Nephron progenitor cell (in vitro differentiated cells): Measurements from ENCODE around the gene AMPH.

Experiments
- DNase-seq: peaks from one replicate; pipeline ENCODE4 v3.0.0; 2021
- H3K27ac Mint-ChIP-seq: 2 replicates; pipeline ENCODE4 v1.8.0; 2021; ENCODE audit warnings: mild to moderate bottlenecking, moderate library complexity, mixed read lengths
- H3K27me3 Mint-ChIP-seq: 2 replicates; pipeline ENCODE4 v1.8.0; 2021; ENCODE audit warnings: mild to moderate bottlenecking, low read depth, mixed read lengths; ENCODE audit not compliant: poor library complexity
- H3K36me3 Mint-ChIP-seq: 2 replicates; pipeline ENCODE4 v1.8.0; 2021; ENCODE audit warnings: low read depth, mixed read lengths
- H3K4me1 Mint-ChIP-seq: 2 replicates; pipeline ENCODE4 v1.8.0; 2021; ENCODE audit warnings: mixed read lengths
- H3K4me3 Mint-ChIP-seq: 2 replicates; pipeline ENCODE4 v1.8.0; 2021; ENCODE audit warnings: mild to moderate bottlenecking, moderate library complexity, mixed read lengths
- H3K9me3 Mint-ChIP-seq: 2 replicates; pipeline ENCODE4 v1.8.0; 2021; ENCODE audit warnings: mild to moderate bottlenecking, moderate library complexity, mixed read lengths
- CTCF ChIP-seq: fragments of 200-600 bp; sonication (generic); IDR thresholded peaks from 2 replicates; pipeline ENCODE4 v1.5.0; 2021; ENCODE audit warnings: antibody characterized with exemption

Gene AMPH

DNA sequence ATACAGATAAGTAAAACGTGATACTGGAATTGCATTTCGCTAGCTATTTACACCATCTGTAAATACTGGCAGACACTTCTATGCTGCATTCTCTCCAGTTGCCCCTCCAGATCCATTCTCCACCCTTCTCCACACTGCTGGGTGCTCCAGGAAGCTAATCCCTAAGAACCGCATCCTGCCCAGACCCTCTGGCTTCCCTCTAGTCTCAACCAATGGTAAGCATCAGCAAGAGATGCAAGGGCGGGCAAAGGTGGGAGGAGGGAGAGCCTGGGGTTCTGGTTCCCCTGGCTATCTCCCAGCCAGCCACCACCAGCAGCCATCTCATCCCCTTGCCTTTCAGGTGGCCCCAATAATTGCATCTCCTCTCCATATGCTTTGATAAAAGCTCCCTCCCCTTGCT is 84.4 kb downstream of the AMPH start:
- no peak for DNase-seq
- no peak overlapping the region for H3K4me3 Mint-ChIP-seq
- H3K27ac Mint-ChIP-seq, result no peak overlapping the region
- H3K27me3 Mint-ChIP-seq, result peaks cover 2% of the 10 kb centered on the region
- no peaks in the 10 kb centered on the region for H3K9me3 Mint-ChIP-seq
- no peaks in the 10 kb centered on the region for H3K36me3 Mint-ChIP-seq
- peaks cover 11% of the 10 kb centered on the region for H3K4me1 Mint-ChIP-seq
- no peak for TF ChIP-seq CTCF

GRCh38 chr7:38545977-38546376 is 85.2 kb downstream of the AMPH start:
- peaks cover 5% of the 10 kb centered on the region for H3K4me1 Mint-ChIP-seq
- no peak overlapping the region for H3K4me3 Mint-ChIP-seq
- H3K9me3 Mint-ChIP-seq, result no peaks in the 10 kb centered on the region
- TF ChIP-seq CTCF, result no peak
- no peak overlapping the region for H3K27ac Mint-ChIP-seq
- no peak for DNase-seq
- peaks cover 2% of the 10 kb centered on the region for H3K27me3 Mint-ChIP-seq
- H3K36me3 Mint-ChIP-seq, result no peaks in the 10 kb centered on the region

GRCh38 chr7:38542156-38542555 is 89.0 kb downstream of the AMPH start:
- no peaks in the 10 kb centered on the region for H3K4me1 Mint-ChIP-seq
- no peak for TF ChIP-seq CTCF
- no peak overlapping the region for H3K4me3 Mint-ChIP-seq
- H3K9me3 Mint-ChIP-seq, result no peaks in the 10 kb centered on the region
- peaks cover 6% of the 10 kb centered on the region for H3K27me3 Mint-ChIP-seq
- no peak overlapping the region for H3K27ac Mint-ChIP-seq
- H3K36me3 Mint-ChIP-seq, result no peaks in the 10 kb centered on the region
- no peak for DNase-seq

DNA sequence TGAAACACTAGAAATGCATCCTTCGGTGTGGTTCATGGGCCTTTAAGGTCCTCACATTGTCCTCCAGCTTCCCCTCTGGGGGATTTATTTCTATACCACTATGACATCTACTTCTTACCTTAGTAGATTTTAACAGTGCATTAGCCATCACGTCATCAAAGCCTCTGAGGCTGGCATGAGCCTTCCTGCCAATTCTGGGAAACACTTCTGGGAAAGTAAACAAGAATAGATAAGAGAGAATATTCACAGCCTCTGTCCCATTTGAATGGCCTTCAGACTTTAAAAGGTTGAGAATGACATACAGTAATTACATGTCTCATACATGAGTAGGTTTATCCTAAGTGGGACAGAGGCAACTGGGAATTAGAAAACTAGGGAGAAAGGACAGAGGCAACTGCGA is 89.7 kb downstream of the AMPH start:
- no peak overlapping the region for H3K27ac Mint-ChIP-seq
- H3K36me3 Mint-ChIP-seq, result no peaks in the 10 kb centered on the region
- H3K9me3 Mint-ChIP-seq, result no peaks in the 10 kb centered on the region
- no peak for TF ChIP-seq CTCF
- no peaks in the 10 kb centered on the region for H3K4me1 Mint-ChIP-seq
- DNase-seq, result no peak
- peaks cover 6% of the 10 kb centered on the region for H3K27me3 Mint-ChIP-seq
- no peak overlapping the region for H3K4me3 Mint-ChIP-seq

DNA sequence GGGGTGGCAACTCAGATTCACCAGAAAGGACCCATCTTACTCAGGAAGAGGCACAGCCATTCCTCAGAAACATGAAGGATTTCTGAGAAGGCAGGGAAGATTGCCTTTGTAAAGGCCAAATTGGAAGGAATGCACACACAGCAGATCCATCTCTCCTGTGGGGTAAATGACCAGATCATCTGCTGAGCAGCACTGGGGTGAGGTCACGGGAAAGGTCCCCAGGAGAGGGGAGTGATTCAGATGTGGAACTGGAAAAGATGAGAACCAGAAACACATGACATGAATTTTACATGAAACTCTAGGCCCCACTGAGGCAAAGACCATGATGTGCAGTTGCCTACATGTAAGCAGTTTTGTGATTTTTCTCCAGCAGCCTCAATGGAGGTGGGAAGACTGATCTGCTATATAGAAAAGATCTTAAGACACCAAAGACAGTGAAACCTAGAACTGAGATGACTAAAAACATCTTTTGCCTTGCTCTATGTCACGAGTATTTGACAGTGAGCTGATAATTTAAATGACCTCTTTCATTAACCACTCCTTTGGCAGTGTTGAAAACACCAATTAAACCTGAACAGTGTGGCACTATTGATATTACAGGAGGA is 91.6 kb downstream of the AMPH start:
- H3K36me3 Mint-ChIP-seq, result no peaks in the 10 kb centered on the region
- H3K27me3 Mint-ChIP-seq, result peaks cover 4% of the 10 kb centered on the region
- no peaks in the 10 kb centered on the region for H3K4me1 Mint-ChIP-seq
- no peak for DNase-seq
- no peak overlapping the region for H3K4me3 Mint-ChIP-seq
- no peak for TF ChIP-seq CTCF
- H3K9me3 Mint-ChIP-seq, result no peaks in the 10 kb centered on the region
- H3K27ac Mint-ChIP-seq, result no peak overlapping the region

DNA sequence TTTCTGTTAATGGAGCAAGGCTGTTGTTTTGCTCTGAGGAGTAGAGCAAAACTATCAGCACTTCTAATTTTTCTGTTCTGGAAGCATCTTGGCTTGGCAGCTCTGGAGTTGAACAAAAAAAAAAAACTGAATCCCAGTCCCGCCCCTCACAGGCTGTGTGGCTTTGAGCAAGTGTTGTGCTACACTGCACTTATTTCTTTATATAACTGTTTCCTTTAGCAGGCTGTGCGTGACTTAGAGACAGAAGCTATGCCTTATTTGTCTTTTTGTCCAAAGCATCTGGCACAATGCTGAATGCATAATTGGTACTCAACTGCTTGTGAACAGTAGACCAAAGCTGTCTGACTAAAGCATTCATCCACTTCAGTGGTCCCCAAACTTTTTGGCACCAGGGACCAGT is 96.1 kb downstream of the AMPH start:
- Mint-ChIP-seq H3K9me3 (no peaks in the 10 kb centered on the region), H3K27ac (no peak overlapping the region), H3K27me3 (peaks cover 4% of the 10 kb centered on the region), H3K36me3 (no peaks in the 10 kb centered on the region), H3K4me3 (no peak overlapping the region), H3K4me1 (no peaks in the 10 kb centered on the region)
- no peak for TF ChIP-seq CTCF
- no peak for DNase-seq
